Activated B cell treated with CpG ODN at 0.5 μM for 24 hours (primary cell): Measurements from ENCODE around the gene CD4. TPM values are rescaled to one million over a fixed set of nuclear protein-coding genes. Genes with fewer than 3 reads are reported as not detected.

Experiments used
- ATAC-seq: fragments of 200-7000 bp; cut with Tn5 transposase; one replicate; pipeline ENCODE4 v1.10.0; 2021; ENCODE audit warnings: low read depth, mild to moderate bottlenecking, moderate library complexity
- CTCF ChIA-PET: fragments of 350-600 bp; sonication (Branson Sonifier 250); formaldehyde crosslinking; loops from one replicate; lab custom pipeline; 2021; ENCODE audit warnings: antibody characterized with exemption; lab: Charles Lee
- POLR2A ChIA-PET: fragments of 350-600 bp; sonication (Branson Sonifier 250); formaldehyde crosslinking; loops from one replicate; lab custom pipeline; 2021; ENCODE audit warnings: antibody characterized with exemption; lab: Charles Lee
- DNase-seq: peaks from one replicate; pipeline ENCODE4 v3.0.0; 2022
- H3K27ac Mint-ChIP-seq: one replicate; pipeline ENCODE4 v1.8.0; 2020; ENCODE audit warnings: mixed read lengths
- H3K27me3 Mint-ChIP-seq: one replicate; pipeline ENCODE4 v1.8.0; 2021; ENCODE audit warnings: mixed read lengths
- H3K36me3 Mint-ChIP-seq: one replicate; pipeline ENCODE4 v1.8.0; 2021; ENCODE audit warnings: low read depth, mixed read lengths
- H3K4me1 Mint-ChIP-seq: one replicate; pipeline ENCODE4 v1.8.0; 2021; ENCODE audit warnings: mixed read lengths
- H3K4me3 Mint-ChIP-seq: one replicate; pipeline ENCODE4 v1.8.0; 2020; ENCODE audit warnings: mild to moderate bottlenecking, mixed read lengths
- H3K9me3 Mint-ChIP-seq: one replicate; pipeline ENCODE4 v1.8.0; 2020; ENCODE audit warnings: mixed read lengths
- CTCF ChIP-seq: fragments of 200-600 bp; IDR thresholded peaks from one replicate; pipeline ENCODE4 v1.8.0; 2022; ENCODE audit warnings: antibody characterized with exemption, mild to moderate bottlenecking
- intact Hi-C: fragments of 100-400 bp; cut with micrococcal nuclease; formaldehyde crosslinking; loops from one replicate; pipeline ENCODE4 v1.15.1; 2024
- total RNA-seq: library from RNA; stranded (reverse); gene quantifications from 2 replicates; pipeline ENCODE4 v1.2.3, GENCODE V29; 2022

The CD4 gene
- total RNA-seq, 1 donor from 2014 or later = 0.22 TPM

GRCh38 chr12:6782119-6782518 is 7.2 kb upstream of the CD4 start:
- TF ChIP-seq CTCF = no peak
- ATAC-seq = no peak
- H3K36me3 Mint-ChIP-seq = no peaks in the 10 kb centered on the region
- intact Hi-C loops = no loop called here
- H3K27ac Mint-ChIP-seq = no peak overlapping the region
- H3K4me1 Mint-ChIP-seq = peaks cover 9% of the 10 kb centered on the region
- no peaks in the 10 kb centered on the region for H3K9me3 Mint-ChIP-seq
- H3K4me3 Mint-ChIP-seq = no peak overlapping the region
- ChIA-PET CTCF (interaction anchor here (0.9 kb wide), 1 partner anchor 11 kb away, joined by 4 read pairs; no protein-coding TSS in a partner anchor), POLR2A (interaction anchor here (0.5 kb wide), 1 partner anchor 93 kb away, joined by 7 read pairs; the partner anchor contains the start of gene ZNF384)
- DNase-seq = no peak
- peaks cover 14% of the 10 kb centered on the region for H3K27me3 Mint-ChIP-seq

DNA sequence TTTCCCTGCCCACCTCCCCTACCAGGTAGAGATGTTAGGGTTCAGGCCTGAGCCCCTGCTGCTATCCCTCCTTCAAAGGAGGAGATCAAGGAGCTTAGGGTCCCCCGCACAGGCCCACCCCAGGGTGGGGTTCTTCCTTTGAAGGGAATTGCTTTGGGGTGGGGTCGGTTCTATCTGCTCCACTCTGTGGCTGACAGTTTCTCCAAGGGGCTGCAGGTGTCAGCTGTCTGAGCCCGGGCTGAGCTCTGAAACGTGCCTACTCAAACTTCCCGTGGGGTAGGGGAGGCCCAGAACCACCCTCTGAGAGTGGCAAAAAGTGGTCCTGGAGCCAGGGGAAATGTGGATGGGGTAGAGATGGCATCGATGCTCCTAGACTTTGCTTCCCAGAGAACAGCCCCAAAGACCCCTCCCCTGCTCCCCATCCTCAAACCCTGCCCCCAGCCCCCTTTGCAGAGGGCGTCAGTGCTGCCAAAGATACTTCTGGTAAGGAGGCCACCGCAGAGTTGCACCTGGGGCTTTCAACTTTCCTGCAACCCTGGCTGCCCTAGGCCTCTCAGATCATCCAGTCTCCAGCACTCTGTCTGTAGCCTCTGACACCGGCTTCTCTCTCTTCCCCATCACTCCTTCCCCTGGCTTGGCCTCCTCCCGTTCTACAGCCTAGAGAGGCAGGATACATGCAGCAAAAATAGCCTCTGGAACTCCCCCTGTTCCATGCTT is 6.3 kb upstream of the CD4 start:
- Mint-ChIP-seq H3K36me3 (no peaks in the 10 kb centered on the region), H3K4me1 (peaks cover 9% of the 10 kb centered on the region), H3K27ac (no peak overlapping the region), H3K9me3 (no peaks in the 10 kb centered on the region), H3K4me3 (no peak overlapping the region), H3K27me3 (peaks cover 7% of the 10 kb centered on the region)
- intact Hi-C loops = no loop called here
- CTCF ChIA-PET = no interaction called here
- DNase-seq (no peak), ATAC-seq (no peak)
- POLR2A ChIA-PET = no interaction called here
- TF ChIP-seq CTCF = no peak

DNA sequence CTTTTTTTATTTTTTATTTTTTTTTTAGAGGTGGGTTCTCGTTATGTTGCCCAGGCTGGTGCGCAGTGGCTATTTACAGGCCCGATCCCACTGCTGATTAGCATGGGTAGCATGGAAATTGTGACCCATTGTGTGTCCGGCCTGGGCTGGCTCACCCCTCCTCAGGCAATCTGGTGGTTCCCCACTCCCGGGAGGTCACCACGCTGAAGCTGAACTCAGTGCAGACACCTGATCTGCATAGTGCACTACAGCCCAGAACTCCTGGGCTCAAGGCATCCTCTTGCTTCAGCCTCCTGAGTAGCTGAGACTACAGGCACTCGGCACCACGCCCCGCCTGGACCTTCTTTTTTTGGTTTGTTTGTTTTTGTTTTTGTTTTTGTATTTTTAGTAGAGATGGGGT is 5.5 kb upstream of the CD4 start:
- DNase-seq (no peak), ATAC-seq (no peak)
- intact Hi-C loops = no loop called here
- H3K9me3 Mint-ChIP-seq = no peaks in the 10 kb centered on the region
- no peak overlapping the region for H3K4me3 Mint-ChIP-seq
- POLR2A ChIA-PET = interaction anchor here (1.2 kb wide), 1 partner anchor 31 kb away, joined by 3 read pairs; the partner anchor contains the start of gene MLF2
- H3K36me3 Mint-ChIP-seq = no peaks in the 10 kb centered on the region
- H3K27ac Mint-ChIP-seq = no peak overlapping the region
- peaks cover under 1% of the 10 kb centered on the region for H3K27me3 Mint-ChIP-seq
- TF ChIP-seq CTCF = no peak
- CTCF ChIA-PET = interaction anchor here (1.2 to 1.5 kb wide), 2 partner anchors 17 to 30 kb away, joined by 3 read pairs; no protein-coding TSS in a partner anchor
- peaks cover 3% of the 10 kb centered on the region for H3K4me1 Mint-ChIP-seq

DNA sequence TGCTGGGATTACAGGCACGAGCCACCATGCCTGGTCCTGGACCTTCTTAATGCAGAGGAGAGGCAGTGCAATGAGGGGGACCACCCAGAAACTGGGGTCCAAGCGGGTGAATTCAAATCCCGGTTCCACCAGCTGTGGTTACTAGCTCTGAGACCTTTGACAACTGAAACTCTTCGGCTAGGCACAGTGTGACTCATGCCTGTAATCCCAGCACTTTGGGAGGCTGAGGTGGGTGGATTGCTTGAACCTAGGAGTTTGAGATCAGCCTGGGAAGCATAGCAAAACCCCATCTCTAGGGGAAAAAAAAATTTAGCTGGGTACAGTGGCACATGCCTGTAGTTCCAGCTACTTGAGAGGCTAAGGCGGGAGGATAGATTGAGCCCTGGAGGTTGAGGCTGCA is 5.0 kb upstream of the CD4 start:
- no peak for TF ChIP-seq CTCF
- Mint-ChIP-seq H3K4me3 (no peak overlapping the region), H3K27me3 (no peaks in the 10 kb centered on the region), H3K9me3 (no peaks in the 10 kb centered on the region), H3K4me1 (no peaks in the 10 kb centered on the region), H3K27ac (no peak overlapping the region), H3K36me3 (no peaks in the 10 kb centered on the region)
- ATAC-seq (no peak), DNase-seq (no peak)
- intact Hi-C loops = no loop called here
- ChIA-PET POLR2A (interaction anchor here (0.6 to 1.2 kb wide), 2 partner anchors 31 to 67 kb away, joined by 3 read pairs; partner anchors contain the start of genes MLF2 and USP5), CTCF (interaction anchor here (1.0 to 1.5 kb wide), 3 partner anchors 17 to 30 kb away, joined by 3 read pairs; no protein-coding TSS in a partner anchor)

DNA sequence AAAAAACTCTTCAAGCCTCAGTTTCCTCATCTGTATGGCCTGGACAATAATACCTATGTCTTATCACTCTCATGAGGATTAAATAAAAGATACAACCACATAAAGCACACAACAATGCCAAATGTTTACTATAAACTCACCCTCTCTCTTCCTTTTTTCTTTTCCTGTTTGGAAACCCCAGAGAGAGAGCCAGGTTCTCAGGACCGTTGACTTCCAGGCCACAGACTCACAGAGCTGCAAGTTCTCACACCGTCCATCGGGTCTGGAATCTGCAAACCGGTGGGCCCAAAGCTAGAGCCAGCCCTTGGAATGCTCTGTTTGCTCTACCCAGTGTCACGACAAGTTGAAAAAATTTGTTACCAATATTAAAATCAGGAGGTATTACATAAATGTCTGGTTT is 4.6 kb upstream of the CD4 start:
- no peak for DNase-seq

More for the DNA sequence above, 4.6 kb upstream of the CD4 start:
- TF ChIP-seq CTCF = no peak
- Mint-ChIP-seq H3K27ac (no peak overlapping the region), H3K27me3 (no peaks in the 10 kb centered on the region), H3K36me3 (no peaks in the 10 kb centered on the region), H3K4me3 (no peak overlapping the region), H3K9me3 (no peaks in the 10 kb centered on the region), H3K4me1 (no peaks in the 10 kb centered on the region)
- ChIA-PET POLR2A (interaction anchor here (0.6 to 1.2 kb wide), 2 partner anchors 32 to 67 kb away, joined by 3 read pairs; partner anchors contain the start of genes MLF2 and USP5), CTCF (interaction anchor here (1.0 to 1.5 kb wide), 3 partner anchors 16 to 31 kb away, joined by 3 read pairs; no protein-coding TSS in a partner anchor)
- intact Hi-C loops = no loop called here
- no peak for ATAC-seq
